A549 treated with CpdA at 1 μM for 4 hours (cell line): Measurements from ENCODE around the gene RTEL1. TPM values are rescaled to one million over a fixed set of nuclear protein-coding genes. Genes with fewer than 3 reads are reported as not detected.

Source experiments
- total RNA-seq: library from RNA; stranded (reverse); fragments of 200-300 nt; extraction: Qiagen RNA extraction; gene quantifications from 5 replicates; pipeline ENCODE4 v1.2.3, GENCODE V29; 2022; ENCODE audit warnings: low read depth

The RTEL1 gene
- 6.4 to 8.4 TPM (median 6.8 TPM) in 5 replicates for total RNA-seq

GRCh38 chr20:63657937-63658748, at the start of gene RTEL1:
Gene RTEL1, plus strand, starts transcription at chr20:63658312. Its CDS starts 1,091 bp downstream, at chr20:63659403.

GRCh38 chr20:63626424-63627128, 31.5 kb upstream of the RTEL1 start, which contains the start of gene GMEB2:
Gene GMEB2, minus strand, starts transcription at chr20:63627101. Its CDS starts 7,704 bp downstream, at chr20:63619397.

GRCh38 chr20:63653041-63653973, 4.8 kb upstream of the RTEL1 start, which contains the start of gene STMN3:
Gene STMN3, minus strand, starts transcription at chr20:63653424. Its CDS starts 79 bp downstream, at chr20:63653345.

GRCh38 chr20:63696628-63697356, 38.7 kb downstream of the RTEL1 start, which contains the start of gene TNFRSF6B:
Gene TNFRSF6B, plus strand, starts transcription at chr20:63696652. Its CDS starts 116 bp downstream, at chr20:63696768.

GRCh38 chr20:63707558-63708300, 49.6 kb downstream of the RTEL1 start, which contains the start of the genes ARFRP1 and ZGPAT:
Gene ARFRP1, minus strand, starts transcription at chr20:63707976. Its CDS starts 885 bp downstream, at chr20:63707091.
Gene ZGPAT, plus strand, starts transcription at chr20:63708039. Its CDS starts 542 bp downstream, at chr20:63708581.

GRCh38 chr20:63735859-63736718, 78.0 kb downstream of the RTEL1 start, which contains the start of gene LIME1:
Gene LIME1, plus strand, starts transcription at chr20:63736664. Its CDS starts 886 bp downstream, at chr20:63737550.

GRCh38 chr20:63739130-63740069, 81.3 kb downstream of the RTEL1 start, which contains the start of gene SLC2A4RG:
Gene SLC2A4RG, plus strand, starts transcription at chr20:63739776. Its CDS starts 137 bp downstream, at chr20:63739913.

Other genes starting within 250 kb of the RTEL1 start
- gene KCNQ2, start 185.7 kb upstream of the RTEL1 start, total RNA-seq, result 0.50 to 0.68 TPM (median 0.60 TPM) in 5 replicates
- 136 to 164 TPM (median 141 TPM) in 5 replicates for gene EEF1A2, start 159.2 kb upstream of the RTEL1 start, total RNA-seq
- gene PPDPF, start 137.5 kb upstream of the RTEL1 start, total RNA-seq, result 277 to 347 TPM (median 317 TPM) in 5 replicates
- 2.2 to 3.0 TPM (median 2.4 TPM) in 5 replicates for gene PTK6, start 120.9 kb upstream of the RTEL1 start, total RNA-seq
- gene SRMS, start 110.6 kb upstream of the RTEL1 start, total RNA-seq, result not detected in 5 replicates
- gene FNDC11, start 104.2 kb upstream of the RTEL1 start, total RNA-seq, result 0.09 to 0.30 TPM (median 0.24 TPM) in 4 of 5 replicates, not detected in the other
- 7.7 to 10.0 TPM (median 9.7 TPM) in 5 replicates for gene HELZ2, start 84.1 kb upstream of the RTEL1 start, total RNA-seq
- gene GMEB2, start 31.2 kb upstream of the RTEL1 start, total RNA-seq, result 8.8 to 11.9 TPM (median 11.0 TPM) in 5 replicates
- gene STMN3, start 4.9 kb upstream of the RTEL1 start, total RNA-seq, result 7.4 to 10.9 TPM (median 9.6 TPM) in 5 replicates
- gene TNFRSF6B, start 38.3 kb downstream of the RTEL1 start, total RNA-seq, result 0.47 to 1.2 TPM (median 0.85 TPM) in 5 replicates
- gene ARFRP1, start 49.7 kb downstream of the RTEL1 start, total RNA-seq, result 26.9 to 38.3 TPM (median 34.2 TPM) in 5 replicates
- 22.0 to 29.9 TPM (median 26.8 TPM) in 5 replicates for gene ZGPAT, start 49.7 kb downstream of the RTEL1 start, total RNA-seq
- gene LIME1, start 78.4 kb downstream of the RTEL1 start, total RNA-seq, result 6.2 to 10.5 TPM (median 8.5 TPM) in 5 replicates
- gene SLC2A4RG, start 81.5 kb downstream of the RTEL1 start, total RNA-seq, result 59.2 to 100 TPM (median 91.0 TPM) in 5 replicates
- gene ZBTB46, start 173.0 kb downstream of the RTEL1 start, total RNA-seq, result 0.59 to 1.1 TPM (median 0.78 TPM) in 5 replicates
- gene ABHD16B, start 203.2 kb downstream of the RTEL1 start, total RNA-seq, result 0.05 TPM in 1 of 5 replicates, not detected in the others
- 125 to 141 TPM (median 132 TPM) in 5 replicates for gene TPD52L2, start 207.0 kb downstream of the RTEL1 start, total RNA-seq
- gene DNAJC5, start 236.8 kb downstream of the RTEL1 start, total RNA-seq, result 24.9 to 32.4 TPM (median 29.2 TPM) in 5 replicates